Liver (tissue), 3 donors: Measurements from ENCODE around the gene ARMH3.

Source experiments
- ATF3 ChIP-seq: IDR thresholded peaks from 2 replicates; pipeline ENCODE4 v1.6.1; 2016; ENCODE audit warnings: antibody characterized with exemption
- CTCF ChIP-seq: fragments of 150-350 bp; IDR thresholded peaks from 2 replicates; pipeline ENCODE4 v1.5.1; 2017; ENCODE audit warnings: improper control_type of control experiment, low read depth, low read length; ENCODE audit not compliant: missing input control
- FOXA1 ChIP-seq: IDR thresholded peaks from 2 replicates; pipeline ENCODE4 v1.6.1; 2016; ENCODE audit warnings: antibody characterized with exemption
- GABPA ChIP-seq, 2 donors: IDR thresholded peaks in 1 of 2; conservative IDR thresholded peaks in 1 of 2; 2 replicates each; pipeline ENCODE4 v1.6.1; 2016; ENCODE audit warnings: antibody characterized with exemption in 2 of 2, mild to moderate bottlenecking in 1 of 2, moderate library complexity in 1 of 2
- HNF4A ChIP-seq, 2 donors: conservative IDR thresholded peaks; 2 replicates each; pipeline ENCODE4 v1.6.1; 2016; ENCODE audit warnings: antibody characterized with exemption in 2 of 2, mild to moderate bottlenecking in 2 of 2
- JUND ChIP-seq, 2 donors: IDR thresholded peaks; 2 replicates each; pipeline ENCODE4 v1.6.1; 2016; ENCODE audit warnings: antibody characterized with exemption in 2 of 2
- MAX ChIP-seq: IDR thresholded peaks from 2 replicates; pipeline ENCODE4 v1.6.1; 2016; ENCODE audit warnings: antibody characterized with exemption
- RAD21 ChIP-seq, 2 donors: IDR thresholded peaks; 2 replicates each; pipeline ENCODE4 v1.6.1; 2016; ENCODE audit warnings: antibody characterized with exemption in 2 of 2, mild to moderate bottlenecking in 2 of 2
- REST ChIP-seq: IDR thresholded peaks from 2 replicates; pipeline ENCODE4 v1.6.1; 2016; ENCODE audit warnings: antibody characterized with exemption, mild to moderate bottlenecking
- SP1 ChIP-seq: IDR thresholded peaks from 2 replicates; pipeline ENCODE4 v1.6.1; 2018; ENCODE audit warnings: antibody characterized with exemption, mild to moderate bottlenecking
- TAF1 ChIP-seq: conservative IDR thresholded peaks from 2 replicates; pipeline ENCODE4 v1.6.1; 2016; ENCODE audit warnings: antibody characterized with exemption, mild to moderate bottlenecking
- YY1 ChIP-seq: IDR thresholded peaks from 2 replicates; pipeline ENCODE4 v1.6.1; 2016; ENCODE audit warnings: antibody characterized with exemption, mild to moderate bottlenecking
- ZBTB33 ChIP-seq: IDR thresholded peaks from 2 replicates; pipeline ENCODE4 v1.6.1; 2016; ENCODE audit warnings: antibody characterized with exemption
- donor health status: healthy.
- donor health status: healthy.

GRCh38 chr10:101818119-101818871, 237.7 kb downstream of the ARMH3 start, which contains the start of gene OGA:
- TF ChIP-seq CTCF (no peak), FOXA1 (peak; percentile 57), TAF1 (peak; percentile 97), MAX (peak; percentile 97), REST (peak; percentile 71), ZBTB33 (peak; percentile 95), YY1 (peak; percentile 81), RAD21 (IDR thresholded peaks at IDR 0.05) (peak; percentile 28 to 32), ATF3 (peak; percentile 58), GABPA (IDR thresholded peaks at IDR 0.05 in 1 of 2, conservative IDR thresholded peaks at IDR 0.05 in 1 of 2) (peak in 1 of 2 donors; percentile 74), SP1 (peak; percentile 97), JUND (IDR thresholded peaks at IDR 0.05) (peak; percentile 36 to 77), HNF4A (conservative IDR thresholded peaks at IDR 0.05) (peak; percentile 21 to 55)
